Neuronal stem cell (in vitro differentiated cells): ENCODE measurements around the gene SPATS2.
A peak's percentile ranks its signal among the peaks of the same experiment; 100 is the strongest.

ENCODE experiments used
- DNase-seq: peaks from one replicate; pipeline ENCODE4 v3.0.0-alpha.2; 2013; ENCODE audit warnings: low spot score
- H2AFZ ChIP-seq: one replicate; pipeline ENCODE4 v1.6.1; 2013; ENCODE audit warnings: mild to moderate bottlenecking, low read length, inconsistent platforms
- H2AK5ac ChIP-seq: 2 replicates; pipeline ENCODE4 v1.6.1; 2013; ENCODE audit warnings: low read depth, mild to moderate bottlenecking, inconsistent platforms, low read length, moderate library complexity, mixed read lengths
- H2BK120ac ChIP-seq: 2 replicates; pipeline ENCODE4 v1.6.1; 2013; ENCODE audit warnings: low read depth, mild to moderate bottlenecking, inconsistent platforms, low read length, moderate library complexity, mixed read lengths
- H2BK12ac ChIP-seq: one replicate; pipeline ENCODE4 v1.6.1; 2013; ENCODE audit warnings: low read length, inconsistent platforms
- H2BK15ac ChIP-seq: 2 replicates; pipeline ENCODE4 v1.6.1; 2013; ENCODE audit warnings: mild to moderate bottlenecking, low read length, inconsistent platforms, mixed read lengths
- H2BK5ac ChIP-seq: one replicate; pipeline ENCODE4 v1.6.1; 2013; ENCODE audit warnings: inconsistent platforms, mild to moderate bottlenecking, low read length, moderate library complexity
- H3K14ac ChIP-seq: one replicate; pipeline ENCODE4 v1.6.1; 2013; ENCODE audit warnings: low read length, inconsistent platforms
- H3K18ac ChIP-seq: 2 replicates; pipeline ENCODE4 v1.6.1; 2013; ENCODE audit warnings: low read length, inconsistent platforms
- H3K23ac ChIP-seq: 2 replicates; pipeline ENCODE4 v1.6.1; 2013; ENCODE audit warnings: low read depth, mild to moderate bottlenecking, mixed read lengths, low read length, inconsistent platforms; ENCODE audit not compliant: poor library complexity
- H3K27ac ChIP-seq: replicated peaks from 3 replicates; pipeline ENCODE4 v1.5.1; 2013; ENCODE audit warnings: low read length, inconsistent platforms
- H3K27me3 ChIP-seq, 3 experiments: 2 replicates each; pipeline ENCODE4 v1.6.1; 2013; ENCODE audit warnings: low read length in 3 of 3, mild to moderate bottlenecking in 2 of 3, inconsistent platforms in 1 of 3, low read depth in 1 of 3, mixed read lengths in 1 of 3, moderate library complexity in 1 of 3; ENCODE audit not compliant: control insufficient read depth in 3 of 3, insufficient read depth in 3 of 3
- H3K36me3 ChIP-seq, 2 donors: replicated peaks in 1 of 2; 2 replicates each; pipeline ENCODE4 v1.6.1; 2013; ENCODE audit warnings: low read length in 2 of 2; ENCODE audit not compliant: control insufficient read depth in 2 of 2, insufficient read depth in 2 of 2
- H3K4ac ChIP-seq: 2 replicates; pipeline ENCODE4 v1.6.1; 2013; ENCODE audit warnings: inconsistent platforms, mild to moderate bottlenecking, low read length, moderate library complexity
- H3K4me1 ChIP-seq, 2 donors: 1 replicate in 1 of 2; 2 replicates in 1 of 2; pipeline ENCODE4 v1.6.1; 2013; ENCODE audit warnings: low read length in 2 of 2, low read depth in 1 of 2; ENCODE audit not compliant: control insufficient read depth in 2 of 2, insufficient read depth in 1 of 2
- H3K4me2 ChIP-seq: one replicate; pipeline ENCODE4 v1.6.1; 2013; ENCODE audit warnings: mild to moderate bottlenecking, low read length, inconsistent platforms; ENCODE audit not compliant: insufficient read depth, poor library complexity, severe bottlenecking
- H3K4me3 ChIP-seq, 2 donors: 2 replicates each; pipeline ENCODE4 v1.5.1; 2013; ENCODE audit warnings: low read length in 2 of 2, mild to moderate bottlenecking in 2 of 2, inconsistent platforms in 1 of 2, moderate library complexity in 1 of 2
- H3K79me1 ChIP-seq: one replicate; pipeline ENCODE4 v1.6.1; 2013; ENCODE audit warnings: low read depth, mild to moderate bottlenecking, inconsistent platforms, low read length, moderate library complexity
- H3K9ac ChIP-seq: one replicate; pipeline ENCODE4 v1.6.1; 2013; ENCODE audit warnings: mild to moderate bottlenecking, low read depth, low read length, inconsistent platforms; ENCODE audit not compliant: poor library complexity
- H3K9me3 ChIP-seq, 2 donors: replicated peaks in 1 of 2; 2 replicates each; pipeline versions ENCODE3 to v1.6.1; 2013; ENCODE audit warnings: low read length in 2 of 2, mild to moderate bottlenecking in 2 of 2, inconsistent platforms in 1 of 2, low read depth in 1 of 2, mixed read lengths in 1 of 2, moderate library complexity in 1 of 2; ENCODE audit not compliant: control insufficient read depth in 2 of 2, insufficient read depth in 1 of 2
- H4K8ac ChIP-seq: one replicate; pipeline ENCODE4 v1.6.1; 2013; ENCODE audit warnings: low read depth, mild to moderate bottlenecking, inconsistent platforms, low read length, moderate library complexity
- H4K91ac ChIP-seq: one replicate; pipeline ENCODE4 v1.6.1; 2013; ENCODE audit warnings: low read length, low read depth, mild to moderate bottlenecking, inconsistent platforms; ENCODE audit not compliant: poor library complexity
- WGBS, 2 donors: extraction: QIAGEN DNeasy Blood & Tissue Kit; methylation state at CpG; one replicate each; pipeline ENCODE4 v1.1.7; 2013; ENCODE audit warnings: missing lambda C conversion rate in 2 of 2, mixed read lengths in 1 of 2; ENCODE audit not compliant: insufficient read length in 2 of 2, insufficient replicate concordance in 1 of 2; ENCODE audit errors: extremely low coverage in 2 of 2; 5-methylcytosine and 5-hydroxymethylcytosine counted together

SPATS2 gene

DNA sequence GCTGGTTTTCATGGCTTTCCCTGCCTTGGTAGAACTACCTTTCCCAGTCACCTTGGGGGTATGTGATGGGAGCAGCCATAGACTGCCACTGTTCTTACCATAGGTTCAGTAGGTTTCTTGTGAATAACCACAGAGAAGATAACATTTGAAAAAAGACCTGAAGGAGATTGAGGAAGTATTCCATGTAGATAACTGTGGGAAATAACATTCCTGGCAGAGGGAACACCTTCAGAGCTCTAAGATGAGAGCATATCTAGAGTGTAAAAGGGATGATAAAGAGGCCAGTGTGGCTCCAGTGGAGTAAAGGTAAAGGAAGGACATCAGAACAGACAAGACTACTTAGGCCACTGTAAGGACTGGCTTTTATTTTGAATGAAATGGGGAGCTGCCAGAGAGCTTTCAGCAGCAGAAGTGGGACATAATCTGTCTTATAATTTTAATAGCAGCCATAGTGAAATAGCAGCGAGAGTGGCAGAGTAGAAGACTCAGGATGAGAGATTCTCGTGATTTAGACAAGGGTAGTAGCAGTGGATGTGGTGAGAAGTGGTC, 88.9 kb downstream of the SPATS2 start:
- Histone ChIP-seq H3K4me2 (no peak overlapping the region), H3K14ac (no peak overlapping the region), H2BK12ac (no peak overlapping the region), H2BK15ac (no peak overlapping the region), H3K4ac (no peak overlapping the region), H4K8ac (no peak overlapping the region), H3K4me1 (no peaks in the 10 kb centered on the region), H2BK120ac (no peak overlapping the region), H2AFZ (no peak overlapping the region), H3K36me3 (peaks cover 0 to 7% of the 10 kb centered on the region in 2 donors), H4K91ac (no peak overlapping the region), H3K18ac (no peak overlapping the region), H3K23ac (no peak overlapping the region), H3K9me3 (no peaks in the 10 kb centered on the region), H3K9ac (no peak overlapping the region), H3K27ac (no peak overlapping the region), H2BK5ac (no peak overlapping the region), H3K79me1 (no peaks in the 10 kb centered on the region), H2AK5ac (no peak overlapping the region), H3K4me3 (no peak overlapping the region), H3K27me3 (no peaks in the 10 kb centered on the region)
- no CpG with 5 or more reads among the region's 2 CpGs for WGBS, 2 donors
- DNase-seq: no peak

- H2BK120ac ChIP-seq: no peak overlapping the region
- no peak overlapping the region for H2BK15ac ChIP-seq
- H4K8ac ChIP-seq: no peak overlapping the region
- H3K4me3 ChIP-seq: no peak overlapping the region
- WGBS, 2 donors: no CpG with 5 or more reads among the region's 3 CpGs
- no peak overlapping the region for H3K14ac ChIP-seq
- H3K9ac ChIP-seq: no peak overlapping the region
- no peak overlapping the region for H2AFZ ChIP-seq
- peaks cover 2 to 19% of the 10 kb centered on the region in 2 donors for H3K36me3 ChIP-seq
- H3K4ac ChIP-seq: no peak overlapping the region
- no peak for DNase-seq
- H4K91ac ChIP-seq: no peak overlapping the region
- H3K4me2 ChIP-seq: no peak overlapping the region
- H2AK5ac ChIP-seq: no peak overlapping the region
- H3K4me1 ChIP-seq: peaks cover 0 to 2% of the 10 kb centered on the region in 2 donors
- no peak overlapping the region for H2BK5ac ChIP-seq
- H3K27ac ChIP-seq: no peak overlapping the region
- no peaks in the 10 kb centered on the region for H3K79me1 ChIP-seq
- H3K9me3 ChIP-seq: no peaks in the 10 kb centered on the region
- H3K27me3 ChIP-seq: no peaks in the 10 kb centered on the region
- no peak overlapping the region for H3K23ac ChIP-seq
- H3K18ac ChIP-seq: no peak overlapping the region
- no peak overlapping the region for H2BK12ac ChIP-seq
These were observed 91.6 kb downstream of the SPATS2 start for GRCh38 chr12:49458816-49459215.

- Histone ChIP-seq H3K9me3 (no peaks in the 10 kb centered on the region), H4K91ac (no peak overlapping the region), H3K23ac (no peak overlapping the region), H2BK15ac (no peak overlapping the region), H3K4me3 (no peak overlapping the region), H3K14ac (no peak overlapping the region), H2BK5ac (no peak overlapping the region), H2BK12ac (no peak overlapping the region), H4K8ac (no peak overlapping the region), H2BK120ac (no peak overlapping the region), H3K27ac (no peak overlapping the region), H3K9ac (no peak overlapping the region), H3K4me2 (no peak overlapping the region), H3K4me1 (peaks cover 0 to 2% of the 10 kb centered on the region in 2 donors), H3K36me3 (peaks cover 2 to 20% of the 10 kb centered on the region in 2 donors), H3K79me1 (no peaks in the 10 kb centered on the region), H3K27me3 (no peaks in the 10 kb centered on the region), H2AFZ (no peak overlapping the region), H2AK5ac (no peak overlapping the region), H3K18ac (no peak overlapping the region), H3K4ac (no peak overlapping the region)
- no CpG with 5 or more reads among the region's 1 CpG for WGBS, 2 donors
- DNase-seq: no peak
These were observed 94.0 kb downstream of the SPATS2 start for GRCh38 chr12:49461221-49461620.

- H3K27me3 ChIP-seq: no peaks in the 10 kb centered on the region
- no peak overlapping the region for H3K9ac ChIP-seq
- H2AK5ac ChIP-seq: no peak overlapping the region
- no peak overlapping the region for H3K14ac ChIP-seq
- no peak for DNase-seq
- no peak overlapping the region for H2AFZ ChIP-seq
- H3K36me3 ChIP-seq: peaks cover 2 to 20% of the 10 kb centered on the region in 2 donors
- WGBS, 2 donors: no CpG with 5 or more reads among the region's 11 CpGs
- H3K4me2 ChIP-seq: no peak overlapping the region
- no peak overlapping the region for H3K23ac ChIP-seq
- H2BK120ac ChIP-seq: no peak overlapping the region
- H3K9me3 ChIP-seq: no peaks in the 10 kb centered on the region
- peaks cover 0 to 2% of the 10 kb centered on the region in 2 donors for H3K4me1 ChIP-seq
- no peaks in the 10 kb centered on the region for H3K79me1 ChIP-seq
- H3K4ac ChIP-seq: no peak overlapping the region
- no peak overlapping the region for H3K27ac ChIP-seq
- peak overlapping the region; percentile 65 for H4K8ac ChIP-seq
- H3K4me3 ChIP-seq: no peak overlapping the region
- peak overlapping the region; percentile 48 for H3K18ac ChIP-seq
- H2BK15ac ChIP-seq: no peak overlapping the region
- H4K91ac ChIP-seq: no peak overlapping the region
- no peak overlapping the region for H2BK5ac ChIP-seq
- H2BK12ac ChIP-seq: no peak overlapping the region
These were observed 95.0 kb downstream of the SPATS2 start for GRCh38 chr12:49462083-49462744.
